OCI-LY3 (cell line): ENCODE results near the gene OGA.

Source experiments
- H2AFZ ChIP-seq: fragments of 200-600, 300-600 bp; shearing (Covaris generic); 2 replicates; pipeline ENCODE4 v1.6.0; 2014; ENCODE audit warnings: antibody characterized with exemption, low read depth, low read length
- H3K27ac ChIP-seq: fragments of 200-600, 300-600 bp; sonication (generic); 2 replicates; pipeline ENCODE4 v1.5.1; 2014; ENCODE audit warnings: mild to moderate bottlenecking, low read length, moderate library complexity, mixed read lengths
- H3K27me3 ChIP-seq: fragments of 200-600, 300-600 bp; sonication (generic); 2 replicates; pipeline ENCODE4 v1.6.1; 2014; ENCODE audit warnings: low read depth, low read length, mixed read lengths
- H3K36me3 ChIP-seq: fragments of 200-600, 300-600 bp; sonication (generic); replicated peaks from 2 replicates; pipeline ENCODE3; 2014; ENCODE audit warnings: low read depth, low read length, mixed read lengths
- H3K4me1 ChIP-seq: fragments of 300-600, 200-600 bp; sonication (generic); 2 replicates; pipeline ENCODE4 v1.6.1; 2014; ENCODE audit warnings: low read length, mixed read lengths
- H3K4me2 ChIP-seq: fragments of 200-600, 300-600 bp; sonication (generic); 2 replicates; pipeline ENCODE4 v1.6.1; 2014; ENCODE audit warnings: low read length, mixed read lengths
- H3K4me3 ChIP-seq: fragments of 300-600, 200-600 bp; sonication (generic); 2 replicates; pipeline ENCODE4 v1.5.1; 2014; ENCODE audit warnings: antibody characterized with exemption, mild to moderate bottlenecking, low read length, moderate library complexity
- H3K79me2 ChIP-seq: fragments of 300-600, 200-600 bp; shearing (Covaris generic); 2 replicates; pipeline ENCODE4 v1.6.1; 2014; ENCODE audit warnings: mild to moderate bottlenecking, low read length, mixed read lengths
- H3K9ac ChIP-seq: fragments of 300-600, 200-600 bp; shearing (Covaris generic); 2 replicates; pipeline ENCODE4 v1.6.0; 2014; ENCODE audit warnings: mild to moderate bottlenecking, low read length, moderate library complexity
- H3K9me3 ChIP-seq: fragments of 200-600, 300-600 bp; shearing (Covaris generic); 2 replicates; pipeline ENCODE4 v1.6.1; 2014; ENCODE audit warnings: low read length, mixed read lengths; ENCODE audit not compliant: insufficient read depth
- H4K20me1 ChIP-seq: fragments of 200-600, 300-600 bp; sonication (generic); 2 replicates; pipeline ENCODE4 v1.6.1; 2016; ENCODE audit warnings: low read length, mixed read lengths; ENCODE audit not compliant: insufficient read depth
- CTCF ChIP-seq: fragments of 200-600, 300-600 bp; sonication (generic); IDR thresholded peaks from 2 replicates; pipeline ENCODE4 v1.5.1; 2014; ENCODE audit warnings: antibody characterized with exemption, low read length, low read depth
- EZH2phosphoT487 ChIP-seq: fragments of 200-600 bp; shearing (Covaris generic); IDR thresholded peaks from 2 replicates; pipeline ENCODE4 v1.6.1; 2018; ENCODE audit warnings: antibody characterized with exemption, mixed run types, low read depth

OGA gene

DNA sequence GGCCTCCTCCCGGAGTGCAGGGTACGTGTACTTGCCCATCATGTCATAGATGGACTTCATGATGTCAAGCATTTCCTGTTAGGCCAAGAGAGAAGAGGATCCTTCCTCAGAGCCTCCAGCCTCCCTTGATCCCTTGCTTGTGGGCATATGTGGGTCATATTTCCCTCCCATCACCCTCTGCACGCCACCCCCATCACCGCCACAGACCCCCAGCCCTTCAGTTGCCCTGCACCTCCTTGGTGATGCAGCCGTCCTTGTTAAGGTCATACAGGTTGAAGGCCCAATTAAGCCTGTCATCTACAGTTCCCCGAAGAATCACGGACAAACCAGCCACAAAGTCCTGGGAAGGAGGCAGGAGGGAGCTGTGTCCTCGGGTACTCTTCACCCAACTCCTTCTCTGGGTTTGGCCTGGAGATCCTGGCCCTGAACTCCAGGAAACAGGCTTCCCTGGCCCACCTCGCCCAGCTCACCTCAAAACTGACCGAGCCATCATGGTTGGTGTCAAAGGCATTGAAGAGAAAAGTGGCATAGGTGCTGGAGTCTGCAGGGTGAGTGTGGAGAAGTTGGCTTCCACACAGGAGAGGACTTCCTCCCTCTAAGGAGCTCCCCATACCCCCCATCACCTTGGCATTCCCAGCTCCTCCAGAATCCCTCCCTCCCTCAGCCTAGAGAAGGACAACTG lies 9.8 kb upstream of the OGA start:
- TF ChIP-seq CTCF = no peak
- no peak for TF ChIP-seq EZH2phosphoT487
- Histone ChIP-seq H4K20me1 (peaks cover 5% of the 10 kb centered on the region; the same call in 1 of the 2 replicates), H3K27ac (no peak overlapping the region), H2AFZ (no peak overlapping the region), H3K9ac (no peak overlapping the region), H3K4me2 (no peak overlapping the region), H3K27me3 (no peaks in the 10 kb centered on the region), H3K79me2 (no peaks in the 10 kb centered on the region), H3K4me1 (peaks cover 16% of the 10 kb centered on the region), H3K36me3 (no peaks in the 10 kb centered on the region), H3K4me3 (no peak overlapping the region), H3K9me3 (no peaks in the 10 kb centered on the region)

- Histone ChIP-seq H3K4me1 (peaks cover 16% of the 10 kb centered on the region), H3K79me2 (no peaks in the 10 kb centered on the region), H4K20me1 (peaks cover 5% of the 10 kb centered on the region; the same call in 1 of the 2 replicates), H3K27ac (no peak overlapping the region), H3K36me3 (no peaks in the 10 kb centered on the region), H3K4me2 (no peak overlapping the region), H3K4me3 (no peak overlapping the region), H3K9me3 (no peaks in the 10 kb centered on the region), H2AFZ (no peak overlapping the region), H3K9ac (no peak overlapping the region), H3K27me3 (no peaks in the 10 kb centered on the region)
- TF ChIP-seq EZH2phosphoT487 (no peak), CTCF (no peak)
Measured at GRCh38 chr10:101826852-101827434, 8.7 kb upstream of the OGA start.

- Histone ChIP-seq H3K4me1 (no peaks in the 10 kb centered on the region; the same call in 1 of the 2 replicates), H2AFZ (no peak overlapping the region), H3K4me2 (no peak overlapping the region), H3K4me3 (no peak overlapping the region), H3K9ac (no peak overlapping the region), H3K27ac (no peak overlapping the region), H4K20me1 (no peaks in the 10 kb centered on the region), H3K27me3 (no peaks in the 10 kb centered on the region), H3K9me3 (no peaks in the 10 kb centered on the region), H3K79me2 (no peaks in the 10 kb centered on the region; the same call in 1 of the 2 replicates), H3K36me3 (no peaks in the 10 kb centered on the region)
- no peak for TF ChIP-seq EZH2phosphoT487
Measured at GRCh38 chr10:101824736-101825135, 6.5 kb upstream of the OGA start.

- Histone ChIP-seq H3K9me3 (no peaks in the 10 kb centered on the region), H4K20me1 (peaks cover 32% of the 10 kb centered on the region), H3K27me3 (no peaks in the 10 kb centered on the region), H3K27ac (peak overlapping the region; percentile 65), H3K36me3 (no peaks in the 10 kb centered on the region), H3K4me3 (peak overlapping the region; percentile 92), H3K4me1 (peaks cover 18% of the 10 kb centered on the region), H2AFZ (peak overlapping the region; percentile 79), H3K79me2 (peaks cover 49% of the 10 kb centered on the region), H3K4me2 (peak overlapping the region; percentile 95), H3K9ac (peak overlapping the region; percentile 83)
- TF ChIP-seq CTCF (no peak), EZH2phosphoT487 (no peak)
Measured at GRCh38 chr10:101818872-101819633, 809 bp upstream of the OGA start.
